ENCODE measurements around the gene FADS3. TPM values are rescaled to one million over a fixed set of nuclear protein-coding genes. Genes with fewer than 3 reads are reported as not detected.
A peak's percentile ranks its signal among the peaks of the same experiment; 100 is the strongest.

Gene FADS3
- total RNA-seq, 4 donors from 2014 or later: 135 to 327 (median 205) TPM

GRCh38 chr11:61898247-61898582 lies 6.9 kb upstream of the FADS3 start:
- peaks cover 0 to 70% (median 0%) of the 10 kb centered on the region in 3 donors for H3K36me3 ChIP-seq
- peaks cover 0 to 48% (median 14%) of the 10 kb centered on the region in 4 donors for H3K4me1 ChIP-seq
- no peaks in the 10 kb centered on the region for H3K9me3 ChIP-seq
- H3K27ac ChIP-seq: peak overlapping the region; percentile 78 to 96 (median 86)
- H3K27me3 ChIP-seq: no peaks in the 10 kb centered on the region
- DNase-seq (ENCODE audit: low spot score in 2 of 2): no peak
- WGBS, 2 donors: 61 to 62% methylated on average over 7 to 8 of the region's 9 CpGs
- no peak overlapping the region for H3K4me3 ChIP-seq
- TF ChIP-seq POLR2A (IDR thresholded peaks at IDR 0.05) (no peak), EP300 (IDR thresholded peaks at IDR 0.05) (no peak)
- TF ChIP-seq, protein P1, sequence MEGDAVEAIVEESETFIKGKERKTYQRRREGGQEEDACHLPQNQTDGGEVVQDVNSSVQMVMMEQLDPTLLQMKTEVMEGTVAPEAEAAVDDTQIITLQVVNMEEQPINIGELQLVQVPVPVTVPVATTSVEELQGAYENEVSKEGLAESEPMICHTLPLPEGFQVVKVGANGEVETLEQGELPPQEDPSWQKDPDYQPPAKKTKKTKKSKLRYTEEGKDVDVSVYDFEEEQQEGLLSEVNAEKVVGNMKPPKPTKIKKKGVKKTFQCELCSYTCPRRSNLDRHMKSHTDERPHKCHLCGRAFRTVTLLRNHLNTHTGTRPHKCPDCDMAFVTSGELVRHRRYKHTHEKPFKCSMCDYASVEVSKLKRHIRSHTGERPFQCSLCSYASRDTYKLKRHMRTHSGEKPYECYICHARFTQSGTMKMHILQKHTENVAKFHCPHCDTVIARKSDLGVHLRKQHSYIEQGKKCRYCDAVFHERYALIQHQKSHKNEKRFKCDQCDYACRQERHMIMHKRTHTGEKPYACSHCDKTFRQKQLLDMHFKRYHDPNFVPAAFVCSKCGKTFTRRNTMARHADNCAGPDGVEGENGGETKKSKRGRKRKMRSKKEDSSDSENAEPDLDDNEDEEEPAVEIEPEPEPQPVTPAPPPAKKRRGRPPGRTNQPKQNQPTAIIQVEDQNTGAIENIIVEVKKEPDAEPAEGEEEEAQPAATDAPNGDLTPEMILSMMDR (IDR thresholded peaks at IDR 0.05): no peak

- Histone ChIP-seq H3K4me1 (peaks cover 0 to 48% (median 14%) of the 10 kb centered on the region in 4 donors), H3K27ac (peak overlapping the region; percentile 78 to 96 (median 86)), H3K27me3 (no peaks in the 10 kb centered on the region), H3K4me3 (no peak overlapping the region), H3K36me3 (peaks cover 0 to 64% (median 0%) of the 10 kb centered on the region in 3 donors), H3K9me3 (no peaks in the 10 kb centered on the region)
- peak; percentile 69 to 79 for DNase-seq (ENCODE audit: low spot score in 2 of 2)
- TF ChIP-seq POLR2A (IDR thresholded peaks at IDR 0.05): no peak
- TF ChIP-seq, protein P1 (IDR thresholded peaks at IDR 0.05): peak; percentile 85 to 95 (median 90)
- peak in 1 of 2 donors; percentile 51 for TF ChIP-seq EP300 (IDR thresholded peaks at IDR 0.05)
- 44 to 56% methylated on average over 15 to 17 of the region's 17 CpGs for WGBS, 2 donors
Measured at GRCh38 chr11:61897387-61898246, 6.3 kb upstream of the FADS3 start.

DNA sequence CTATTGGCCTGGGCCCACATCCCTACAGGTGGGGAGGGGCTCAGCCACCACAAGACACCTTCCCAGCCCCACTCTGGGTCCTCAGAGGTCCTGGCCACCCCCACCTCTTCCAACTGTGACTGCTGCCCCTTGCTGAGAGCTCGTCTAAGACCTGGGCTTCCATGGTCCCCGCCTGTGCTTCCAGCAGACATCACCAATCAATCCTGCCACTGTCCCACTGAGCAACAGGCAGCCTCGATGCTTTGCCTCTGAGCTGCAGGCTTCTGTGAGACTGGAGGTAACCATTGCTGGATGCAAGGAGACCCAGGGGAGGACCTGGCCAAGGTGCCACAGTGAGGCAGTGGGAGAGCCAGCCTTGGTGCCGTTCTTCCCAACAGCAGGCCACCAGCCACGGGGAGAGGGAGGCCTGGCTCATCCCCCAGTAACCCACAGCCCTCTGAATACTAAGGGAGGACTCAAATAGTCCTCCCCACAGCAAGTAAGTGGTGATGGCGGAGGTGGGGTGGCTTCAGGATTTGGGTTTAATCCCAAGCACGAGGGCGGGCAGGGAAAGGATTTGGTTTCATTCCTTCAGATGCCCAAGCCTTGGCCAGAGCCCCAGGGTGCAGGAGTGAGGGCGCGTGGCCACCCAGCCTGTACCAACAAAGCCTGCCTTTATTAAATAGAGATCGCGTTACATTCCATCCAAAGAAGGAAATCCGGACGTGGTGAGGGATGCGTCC lies 5.5 kb upstream of the FADS3 start:
- H3K36me3 ChIP-seq: peaks cover 0 to 56% (median 0%) of the 10 kb centered on the region in 3 donors
- DNase-seq (ENCODE audit: low spot score in 2 of 2): no peak

GRCh38 chr11:61895718-61896059 lies 4.3 kb upstream of the FADS3 start:
- no peak overlapping the region for H3K4me3 ChIP-seq
- no peak for DNase-seq (ENCODE audit: low spot score in 2 of 2)
- peaks cover 0 to 58% (median 22%) of the 10 kb centered on the region in 4 donors for H3K4me1 ChIP-seq
- H3K27me3 ChIP-seq: no peaks in the 10 kb centered on the region
- H3K27ac ChIP-seq: peak overlapping the region in 3 of 4 donors; percentile 78 to 99 (median 96)
- 64 to 84% methylated on average over 4 of the region's 4 CpGs for WGBS, 2 donors
- H3K9me3 ChIP-seq: no peaks in the 10 kb centered on the region
- TF ChIP-seq, protein P1 (IDR thresholded peaks at IDR 0.05): no peak
- TF ChIP-seq EP300 (IDR thresholded peaks at IDR 0.05) (no peak), POLR2A (IDR thresholded peaks at IDR 0.05) (no peak)
- peaks cover 0 to 45% (median 0%) of the 10 kb centered on the region in 3 donors for H3K36me3 ChIP-seq

More for the DNA sequence above, 5.5 kb upstream of the FADS3 start:
- H3K4me1 ChIP-seq: peaks cover 0 to 52% (median 18%) of the 10 kb centered on the region in 4 donors
- no peaks in the 10 kb centered on the region for H3K9me3 ChIP-seq
- TF ChIP-seq EP300 (IDR thresholded peaks at IDR 0.05) (no peak), POLR2A (IDR thresholded peaks at IDR 0.05) (no peak)
- TF ChIP-seq, protein P1 (IDR thresholded peaks at IDR 0.05): no peak
- H3K4me3 ChIP-seq: no peak overlapping the region
- WGBS, 2 donors: 53 to 62% methylated on average over 13 to 15 of the region's 15 CpGs
- H3K27me3 ChIP-seq: no peaks in the 10 kb centered on the region
- H3K27ac ChIP-seq: peak overlapping the region; percentile 78 to 96 (median 86)

Measured in tibial nerve (tissue), 4 donors.